Dedifferentiated amniotic fluid mesenchymal stem cell (primary cell): ENCODE results near the gene TXNDC16.

Experiments
- DNase-seq: peaks from one replicate; pipeline ENCODE4 v3.0.0-alpha.2; 2016; ENCODE audit errors: extremely low spot score

TXNDC16 gene

GRCh38 chr14:52455291-52456088, 96.8 kb downstream of the TXNDC16 start:
- DNase-seq: peak; percentile 18

GRCh38 chr14:52447236-52447635, 105.1 kb downstream of the TXNDC16 start:
- no peak for DNase-seq

- DNase-seq: no peak
Measured at GRCh38 chr14:52446355-52446754, 106.0 kb downstream of the TXNDC16 start.

GRCh38 chr14:52443506-52443905, 108.8 kb downstream of the TXNDC16 start:
- DNase-seq: no peak

- no peak for DNase-seq
Measured at GRCh38 chr14:52442602-52443001, 109.7 kb downstream of the TXNDC16 start.

GRCh38 chr14:52442166-52442565, 110.1 kb downstream of the TXNDC16 start:
- no peak for DNase-seq

GRCh38 chr14:52439476-52439875, 112.8 kb downstream of the TXNDC16 start:
- no peak for DNase-seq

- no peak for DNase-seq
Measured at GRCh38 chr14:52434955-52435354, 117.3 kb downstream of the TXNDC16 start.

GRCh38 chr14:52430474-52430873, 121.8 kb downstream of the TXNDC16 start:
- no peak for DNase-seq

- no peak for DNase-seq
Measured at GRCh38 chr14:52429451-52429850, 122.9 kb downstream of the TXNDC16 start.

GRCh38 chr14:52427460-52427859, 124.8 kb downstream of the TXNDC16 start:
- no peak for DNase-seq

GRCh38 chr14:52422650-52423356, 129.5 kb downstream of the TXNDC16 start:
- no peak for DNase-seq

GRCh38 chr14:52417139-52417538, 135.2 kb downstream of the TXNDC16 start:
- DNase-seq: no peak

- DNase-seq: no peak
Measured at GRCh38 chr14:52413729-52414408, 138.4 kb downstream of the TXNDC16 start.

GRCh38 chr14:52412426-52412825, 139.9 kb downstream of the TXNDC16 start:
- DNase-seq: peak; percentile 20

- no peak for DNase-seq
Measured at GRCh38 chr14:52405314-52405713, 147.0 kb downstream of the TXNDC16 start.

GRCh38 chr14:52402812-52403526, 149.3 kb downstream of the TXNDC16 start:
- DNase-seq: no peak

GRCh38 chr14:52400846-52401245, 151.5 kb downstream of the TXNDC16 start:
- no peak for DNase-seq

- DNase-seq: peak; percentile 56
Measured at GRCh38 chr14:52399921-52400595, 152.2 kb downstream of the TXNDC16 start.

GRCh38 chr14:52399104-52399503, 153.2 kb downstream of the TXNDC16 start:
- no peak for DNase-seq

GRCh38 chr14:52397844-52398243, 154.5 kb downstream of the TXNDC16 start:
- no peak for DNase-seq
